IPS DF 4.7 (cell line): ENCODE data around the gene JHY.
A peak's percentile ranks its signal among the peaks of the same experiment; 100 is the strongest.
"Not testable (repeated sequence)": the region's sequence is repeated elsewhere in the genome, so short reads cannot be mapped to it uniquely, and the experiment has no call there.

Experiments used
- DNase-seq: peaks from one replicate; pipeline ENCODE4 v3.0.0-alpha.2; 2013; ENCODE audit warnings: low spot score; ENCODE audit errors: extremely low read depth

JHY gene

DNA sequence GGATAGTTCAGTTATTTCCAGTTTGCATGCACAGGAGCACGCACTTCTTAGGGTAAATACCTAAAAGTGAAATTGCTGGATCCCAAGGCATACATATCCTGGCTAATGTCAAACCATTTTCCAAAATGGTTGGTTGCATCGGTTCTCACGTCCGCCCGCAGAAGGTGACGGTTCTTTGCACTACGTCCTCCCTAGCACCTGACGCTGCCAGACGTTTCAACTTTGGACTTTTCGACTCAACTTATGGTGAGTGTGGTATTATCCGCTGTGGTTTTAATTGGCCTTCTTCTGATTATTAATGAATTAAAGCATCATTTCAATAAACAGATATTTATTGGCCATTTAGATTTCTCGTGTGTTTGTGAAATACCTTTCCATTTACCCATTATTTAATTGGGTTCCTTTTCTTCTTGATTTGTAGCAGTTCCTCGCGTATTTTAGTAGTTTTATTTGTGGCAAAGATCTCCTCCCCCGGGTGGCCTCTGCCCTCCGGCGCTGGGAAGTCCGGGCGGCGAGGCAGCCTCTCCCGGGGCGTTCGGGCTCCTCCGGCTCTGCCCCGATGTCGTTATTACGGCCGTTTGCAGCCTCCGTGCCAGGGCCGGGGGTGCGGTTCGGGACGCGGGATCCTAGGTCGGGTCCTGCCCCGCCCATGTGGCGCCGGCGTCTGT, at the start of gene JHY:
Gene JHY, plus strand, starts transcription at position 571 of the 668 bp plus-strand sequence. CDS start 3,091 bp downstream, outside the sequence.
- DNase-seq: no peak

DNA sequence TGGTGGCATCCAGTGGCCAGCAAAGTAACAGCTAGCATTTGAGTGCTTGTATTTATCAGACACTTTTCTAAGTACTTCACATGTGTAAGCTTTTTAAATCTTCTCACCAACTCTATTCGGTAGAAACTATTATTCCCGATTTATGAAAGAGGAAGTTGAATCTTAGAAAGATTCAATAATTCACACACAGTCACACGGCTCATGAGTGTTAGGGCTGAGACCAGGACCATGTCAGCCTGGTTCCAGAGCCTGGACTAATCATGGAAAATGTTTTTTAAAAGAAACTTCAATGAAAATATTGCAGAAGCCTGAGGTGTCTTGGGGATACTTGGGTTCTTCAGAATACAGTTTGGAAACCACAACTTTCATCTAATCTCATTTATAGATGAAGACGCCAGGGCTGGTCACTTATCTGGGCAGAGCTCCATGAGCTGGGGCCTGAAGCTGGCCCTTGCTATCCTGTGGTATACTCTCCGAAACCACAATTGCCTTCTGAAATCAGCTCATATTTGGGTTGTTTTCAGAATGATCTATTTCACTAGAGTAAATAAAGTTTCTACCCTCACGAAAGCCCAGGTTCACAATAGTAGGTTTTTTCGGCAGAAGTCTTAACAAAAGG, 48.6 kb upstream of the JHY start:
- no peak for DNase-seq

DNA sequence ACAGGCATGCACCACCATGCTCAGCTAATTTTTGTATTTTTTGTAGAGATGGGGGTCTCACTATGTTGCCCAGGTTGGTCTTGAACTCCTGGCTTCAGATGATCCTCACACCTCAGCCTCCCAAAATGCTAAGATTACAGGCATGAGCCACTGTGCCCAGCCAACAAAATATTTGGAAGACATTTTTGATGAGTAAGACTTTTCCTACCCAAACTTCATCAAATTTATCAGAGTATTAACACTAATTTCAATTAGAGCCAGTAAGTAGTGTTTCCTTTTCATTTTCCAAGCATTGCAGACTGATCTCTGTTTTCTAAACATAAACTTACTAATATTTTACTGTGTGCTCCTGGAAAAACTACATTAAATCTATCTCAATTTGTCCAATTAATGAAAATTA, 45.6 kb upstream of the JHY start:
- no peak for DNase-seq

DNA sequence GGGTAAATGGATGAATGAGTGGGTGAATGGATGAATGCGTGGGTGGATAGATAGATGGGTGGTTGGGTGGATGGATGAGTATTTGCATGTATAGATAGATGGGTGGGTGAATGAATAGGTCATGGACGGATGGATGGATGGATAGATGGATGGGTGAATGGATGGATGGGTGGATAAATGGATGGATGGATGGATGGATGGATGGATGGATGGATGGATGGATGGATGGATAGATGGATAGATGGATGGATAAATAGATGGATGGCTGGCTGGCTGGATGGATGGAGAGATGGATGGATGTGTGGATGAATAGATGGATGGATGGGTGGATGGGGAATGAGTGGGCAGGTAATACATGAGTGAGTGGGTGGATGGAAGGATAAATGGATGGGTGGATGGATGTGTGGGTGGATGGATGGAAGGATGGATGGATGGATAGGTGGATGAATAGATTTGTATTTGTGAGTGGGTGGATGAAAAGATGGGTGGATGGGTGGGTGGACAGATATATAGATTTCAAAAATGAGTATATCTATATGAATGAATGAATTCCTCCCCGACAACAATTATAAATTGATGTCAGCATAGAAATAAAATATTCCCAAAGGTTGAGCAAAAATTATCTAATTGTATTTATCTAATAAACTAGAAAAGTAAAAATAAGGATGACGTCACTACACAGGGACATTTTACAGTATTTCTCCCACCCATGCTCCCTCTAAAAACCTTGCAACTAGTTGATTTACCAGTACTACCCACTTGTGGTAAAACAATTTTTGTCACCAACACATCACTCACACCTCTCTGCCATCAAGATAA, 44.8 kb upstream of the JHY start:
- DNase-seq: no peak

DNA sequence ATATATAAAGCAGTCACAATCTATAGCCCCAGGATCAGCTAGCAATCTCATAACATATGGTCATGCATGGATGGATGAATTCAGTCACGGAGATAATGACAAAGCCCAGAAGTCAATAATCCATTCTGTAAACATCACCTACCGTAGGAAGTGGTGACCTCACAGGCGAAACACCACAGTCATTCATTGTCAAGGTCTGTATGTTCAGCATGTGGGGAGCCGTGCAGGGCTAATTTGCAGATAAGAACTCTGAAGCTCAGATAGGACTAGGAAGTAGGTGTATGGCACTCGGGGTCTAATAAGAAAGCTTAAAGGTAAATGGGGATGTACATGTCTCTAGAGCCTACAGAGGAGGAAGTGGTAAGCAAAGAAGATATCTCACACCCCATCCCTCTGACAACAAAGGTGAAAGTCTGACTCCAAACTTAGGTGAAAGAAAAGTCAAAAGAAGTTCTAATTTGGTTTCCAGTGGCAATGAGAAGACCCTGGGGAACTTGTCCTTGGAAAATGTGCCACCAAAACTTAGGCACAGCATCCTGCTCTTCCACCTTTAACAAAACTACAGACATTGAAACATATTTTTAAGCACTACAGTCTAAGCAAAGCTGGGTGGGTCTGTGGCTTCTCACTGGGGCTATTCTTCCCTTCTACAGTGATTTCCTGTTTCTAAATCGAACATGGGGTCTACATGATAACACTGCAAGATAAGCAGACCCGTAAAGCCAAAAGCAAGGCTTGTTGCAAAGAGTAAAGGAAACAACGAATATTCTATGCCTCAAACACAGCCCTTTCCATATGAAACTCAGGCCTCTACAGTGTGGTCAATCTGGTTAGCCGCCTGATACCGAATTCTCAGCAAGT, 39.0 kb upstream of the JHY start:
- DNase-seq: no peak

DNA sequence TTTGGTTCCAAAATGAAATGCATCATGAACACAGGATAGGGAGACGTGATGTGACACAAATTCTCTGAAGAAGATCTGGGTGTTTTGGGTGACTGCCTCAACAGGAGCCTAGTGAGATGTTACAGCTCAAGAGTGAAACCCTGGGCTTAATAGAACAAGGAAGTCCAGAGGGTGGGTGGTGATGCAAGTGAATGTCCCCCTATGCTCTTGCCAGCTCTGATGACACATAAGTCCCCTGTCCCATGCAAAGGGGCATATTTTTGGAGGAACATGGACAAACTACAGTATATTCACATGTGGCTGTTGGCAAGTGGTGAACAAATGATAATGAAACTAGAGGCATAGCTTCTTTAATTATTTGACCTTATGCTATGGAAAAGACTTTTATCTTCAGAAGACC, 35.1 kb upstream of the JHY start:
- no peak for DNase-seq

DNA sequence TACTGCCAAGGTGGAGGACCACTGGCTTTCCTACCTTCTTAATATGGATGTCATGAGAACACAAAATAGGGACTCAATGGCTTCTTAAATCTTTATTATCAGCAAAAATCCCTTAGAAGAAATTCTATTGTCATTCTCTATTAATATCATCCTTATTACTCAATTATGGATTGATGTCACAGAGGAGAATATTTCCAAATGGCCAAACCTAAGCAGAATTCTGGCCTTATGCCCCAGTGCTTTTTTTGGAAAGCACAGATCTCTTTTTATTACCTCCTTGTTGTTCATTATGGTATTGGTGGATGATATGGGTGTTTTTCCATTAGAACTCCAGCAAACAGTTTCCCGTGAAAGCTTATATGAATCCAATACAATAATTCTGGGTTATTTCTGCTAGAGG, 34.4 kb upstream of the JHY start:
- no peak for DNase-seq

DNA sequence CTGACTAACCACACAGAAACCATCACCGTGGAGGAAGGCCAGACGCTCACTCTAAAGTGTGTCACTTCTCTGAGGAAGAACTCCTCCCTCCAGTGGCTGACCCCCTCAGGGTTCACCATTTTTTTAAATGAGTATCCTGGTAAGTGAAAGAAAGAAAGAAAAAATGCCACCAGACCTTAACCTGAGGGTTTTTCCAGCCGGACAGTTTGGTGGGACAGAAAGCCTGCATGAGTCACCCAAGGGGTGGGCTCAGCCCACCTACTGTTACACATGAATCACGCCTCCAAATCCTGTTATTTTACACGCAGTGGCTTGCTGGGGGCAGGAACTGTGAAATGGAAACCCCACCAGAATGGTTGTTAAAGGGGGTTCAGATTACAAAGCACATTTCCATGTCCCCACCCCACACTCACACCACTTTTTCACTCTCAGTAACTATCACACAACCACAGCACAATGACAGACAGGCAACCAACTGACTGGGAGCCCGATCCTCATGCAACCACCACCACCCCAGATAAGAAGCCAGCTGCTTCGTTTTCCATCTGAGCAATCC, 32.4 kb upstream of the JHY start:
- DNase-seq: no peak

DNA sequence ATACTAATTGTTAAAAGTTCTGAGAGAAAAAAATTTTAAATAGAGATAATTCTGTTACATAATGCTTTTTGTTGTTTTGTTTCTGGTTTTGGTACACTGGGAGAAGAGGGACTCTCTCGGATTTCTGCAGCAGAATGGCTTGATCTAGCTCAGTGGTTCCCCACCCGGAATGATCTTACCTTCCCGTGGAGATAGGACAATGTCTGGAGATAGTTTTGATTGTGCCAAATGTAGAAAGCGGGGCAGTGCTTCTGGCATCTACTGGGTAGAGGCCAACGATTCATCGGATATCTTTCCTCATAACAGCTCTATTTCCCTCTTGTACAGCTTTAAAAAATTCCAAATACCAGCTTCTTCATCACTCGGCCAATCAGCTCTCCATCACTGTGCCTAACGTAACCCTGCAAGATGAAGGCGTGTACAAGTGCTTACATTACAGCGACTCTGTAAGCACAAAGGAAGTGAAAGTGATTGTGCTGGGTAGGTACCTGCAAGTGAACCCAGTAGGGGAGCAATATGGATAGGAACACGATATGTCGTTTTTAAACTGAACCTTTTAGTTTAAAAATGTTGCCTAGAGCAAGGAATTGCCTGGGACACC, 31.1 kb upstream of the JHY start:
- DNase-seq: no peak

DNA sequence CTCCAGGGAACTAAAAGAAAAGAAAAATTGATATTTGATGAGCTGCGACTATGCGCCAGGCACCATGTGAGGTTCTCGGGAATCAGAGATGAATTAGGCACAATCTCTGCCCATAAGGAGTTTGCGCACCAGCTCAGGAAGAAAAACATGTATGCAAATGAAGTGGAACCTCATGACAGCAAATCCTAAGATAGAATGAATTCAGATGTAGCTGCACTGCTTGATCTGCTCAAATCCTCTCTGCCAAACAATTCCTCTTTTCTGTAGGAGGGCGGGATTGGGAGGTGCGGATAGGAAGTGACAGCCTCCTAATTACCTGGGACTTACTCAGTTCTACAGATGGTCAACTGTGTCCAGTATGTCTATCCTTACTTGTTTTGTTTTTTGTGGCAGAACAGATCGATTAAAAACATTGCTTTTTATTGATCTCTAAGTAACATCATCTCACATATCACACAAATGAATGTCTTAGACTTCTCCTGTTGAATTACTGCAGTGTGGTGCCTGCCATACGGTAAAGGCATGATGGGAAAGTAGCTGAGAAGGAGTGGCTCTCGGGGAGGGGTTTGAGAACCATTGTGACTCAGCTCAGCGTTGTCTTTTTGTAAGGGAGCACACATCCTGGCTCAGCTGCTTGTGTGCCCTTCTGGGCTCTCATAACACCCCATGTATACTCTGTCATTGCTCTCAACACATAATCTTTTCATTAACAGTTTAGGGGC, 30.3 kb upstream of the JHY start:
- no peak for DNase-seq

DNA sequence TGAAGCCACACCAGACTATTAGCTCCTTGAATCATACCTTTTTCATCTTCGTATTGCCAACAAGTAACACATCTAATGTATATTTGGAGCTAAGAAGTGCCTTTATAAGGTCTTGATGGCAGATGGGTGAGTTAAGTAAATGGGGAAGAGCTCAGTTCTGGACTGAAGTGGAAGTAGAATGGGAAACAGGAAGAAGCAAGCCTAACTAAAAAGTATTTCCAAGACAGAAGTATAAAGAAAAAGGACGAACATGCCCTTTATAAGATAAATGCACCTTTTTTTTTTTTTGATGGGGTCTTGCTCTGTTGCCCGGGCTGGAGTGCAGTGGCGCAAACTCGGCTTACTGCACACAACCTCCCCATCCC, 29.8 kb upstream of the JHY start:
- DNase-seq: no peak

DNA sequence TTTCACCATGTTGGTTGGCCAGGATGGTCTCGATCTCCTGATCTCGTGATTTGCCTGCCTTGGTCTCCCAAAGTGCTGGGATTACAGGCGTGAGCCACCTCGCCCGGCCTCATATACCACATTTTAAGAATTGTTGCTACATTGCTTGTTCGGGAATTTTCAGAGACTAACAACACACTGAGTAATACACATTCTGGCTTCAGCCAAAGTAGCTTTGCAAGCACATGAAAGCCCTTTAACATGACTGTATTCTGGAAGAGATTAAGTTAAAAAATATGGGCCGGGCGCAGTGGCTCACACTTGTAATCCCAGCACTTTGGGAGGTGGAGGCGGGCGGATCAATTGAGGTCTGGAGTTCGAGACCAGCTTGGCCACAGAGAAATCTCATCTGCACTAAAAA, 29.3 kb upstream of the JHY start:
- DNase-seq: no peak

DNA sequence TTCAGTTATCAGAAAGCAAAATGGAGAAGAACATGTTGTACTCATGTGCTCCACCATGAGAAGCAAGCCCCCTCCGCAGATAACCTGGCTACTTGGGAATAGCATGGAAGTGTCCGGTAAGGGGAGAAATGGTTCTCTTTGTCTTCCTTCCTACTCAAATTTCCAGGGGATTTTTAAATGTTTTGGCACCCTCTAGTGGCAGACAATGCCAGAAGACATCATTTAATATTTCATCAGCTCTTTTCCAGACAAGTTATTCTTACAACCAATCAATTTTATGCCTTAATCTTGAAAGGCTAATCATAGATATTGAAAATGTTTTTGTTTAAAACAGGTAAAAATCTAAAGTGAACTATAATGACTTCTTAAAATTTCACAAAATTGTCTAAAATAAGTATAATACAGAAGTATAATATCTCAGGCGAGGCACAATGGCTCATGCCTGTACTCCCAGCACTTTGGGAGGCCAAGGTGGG, 28.6 kb upstream of the JHY start:
- DNase-seq: peak; percentile 75

DNA sequence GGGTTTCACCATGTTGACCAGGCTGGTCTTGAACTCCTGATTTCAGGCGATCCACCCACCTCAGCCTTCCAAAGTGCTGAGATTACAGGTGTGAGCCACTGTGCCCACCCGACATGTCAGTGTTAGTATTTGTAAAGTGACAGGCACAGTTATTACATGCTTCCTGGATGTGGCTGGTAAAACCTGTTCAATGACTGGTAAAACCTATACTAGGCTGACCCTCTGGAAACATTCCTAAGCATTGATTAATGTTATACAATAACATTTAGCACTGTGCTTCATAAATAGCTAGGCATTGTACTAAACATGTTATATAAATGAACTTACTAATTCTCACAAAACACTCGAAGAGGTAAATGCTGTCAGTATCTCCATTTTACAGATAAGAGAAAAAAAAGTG, 20.9 kb upstream of the JHY start:
- DNase-seq: no peak

DNA sequence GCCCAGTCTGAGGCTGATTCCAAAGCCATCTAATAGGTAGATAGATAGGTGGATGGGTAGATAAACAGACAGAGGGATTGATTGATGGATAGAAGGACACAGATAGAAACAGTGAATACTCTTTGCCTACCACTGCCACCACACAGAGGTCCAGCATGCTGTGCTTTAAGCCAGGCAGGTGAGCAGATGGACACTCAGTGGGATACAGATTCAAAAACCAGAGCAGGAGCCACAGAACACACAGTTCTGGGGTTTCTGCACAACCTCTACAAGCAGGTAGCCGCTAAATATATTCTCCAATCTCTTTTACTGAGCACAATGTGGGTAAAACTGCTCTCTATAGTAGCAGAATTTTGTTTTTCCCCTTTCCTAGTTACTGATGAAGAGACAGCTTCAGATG, 20.5 kb upstream of the JHY start:
- DNase-seq: no peak

DNA sequence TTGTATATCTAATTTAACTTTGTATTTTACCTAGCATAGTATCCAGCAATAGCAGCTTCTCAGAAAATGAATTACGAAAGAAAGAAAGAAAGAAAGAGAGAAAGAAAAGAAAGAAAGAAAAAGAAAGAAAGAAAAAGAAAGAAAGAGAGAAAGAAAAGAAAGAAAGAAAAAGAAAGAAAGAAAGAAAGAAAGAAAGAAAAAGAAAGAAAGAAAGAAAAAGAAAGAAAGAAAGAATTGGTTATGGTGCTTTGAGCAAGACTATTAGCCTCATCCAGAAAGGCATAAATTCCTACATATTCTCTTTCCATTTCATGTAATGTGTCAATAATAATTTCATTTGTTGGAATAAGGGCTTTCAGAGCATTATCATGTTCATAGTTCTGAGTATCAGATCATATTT, 19.4 kb upstream of the JHY start:
- not testable (repeated sequence) for DNase-seq

DNA sequence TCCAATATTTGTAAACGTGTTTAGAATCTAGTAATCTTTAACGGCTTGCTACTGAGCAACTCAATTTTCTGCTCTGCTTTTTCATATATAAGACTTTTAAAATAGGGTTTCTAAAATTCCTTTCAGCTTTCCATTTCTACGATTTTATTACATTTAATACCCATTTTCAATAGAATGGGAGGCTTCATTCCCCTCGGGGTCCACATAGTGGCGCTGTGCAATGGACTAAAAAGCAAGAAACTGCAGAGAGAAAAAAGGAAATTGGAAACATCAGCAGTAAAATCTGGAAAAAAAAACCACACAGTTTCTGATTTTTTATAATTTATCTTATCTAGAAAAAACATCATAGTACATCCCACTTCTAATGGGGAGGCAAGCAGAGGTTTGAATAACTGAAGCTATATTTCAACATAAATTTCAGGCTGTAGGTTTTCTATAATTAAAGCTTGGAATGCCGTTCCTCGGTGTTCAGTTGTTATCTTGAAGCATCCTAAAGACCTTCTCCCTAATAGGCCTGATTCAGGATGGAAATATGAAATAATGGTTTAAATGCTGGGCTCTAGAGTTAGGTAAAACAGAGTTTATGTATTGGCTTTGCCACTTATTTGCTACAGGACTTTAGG, 18.7 kb upstream of the JHY start:
- DNase-seq: no peak

DNA sequence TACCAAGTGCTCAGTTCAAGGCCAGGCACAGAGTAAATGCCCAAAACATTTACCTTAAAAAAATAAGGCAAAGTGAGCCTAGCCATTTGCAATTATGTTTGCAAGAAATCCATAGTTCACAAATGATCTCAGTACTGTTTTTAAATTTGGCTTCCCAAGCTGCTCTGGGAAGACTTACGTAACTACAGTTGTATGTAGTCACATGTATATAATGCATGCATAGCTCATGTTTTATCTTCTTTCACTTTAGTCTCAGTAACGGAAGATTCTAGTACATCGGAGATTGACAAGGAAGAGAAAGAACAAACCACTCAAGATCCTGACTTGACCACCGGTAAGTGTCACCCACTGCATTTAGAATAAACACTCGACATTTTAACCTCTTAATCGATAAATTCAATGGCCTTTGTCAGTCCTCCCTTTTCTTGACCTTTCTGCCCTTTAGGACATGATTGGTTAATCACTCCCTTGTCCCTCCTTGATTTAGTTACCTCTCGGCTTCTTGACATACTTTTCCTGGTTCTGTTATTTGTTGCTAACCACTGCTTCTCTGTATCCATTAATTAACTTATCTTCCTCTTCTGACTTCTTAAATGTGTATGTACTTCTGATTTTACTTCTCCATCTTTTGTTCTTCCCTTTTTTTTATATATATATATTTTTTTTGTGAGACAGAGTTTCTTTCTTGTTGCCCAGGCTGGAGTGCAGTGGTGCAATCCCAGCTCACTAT, 18.0 kb upstream of the JHY start:
- DNase-seq: no peak

DNA sequence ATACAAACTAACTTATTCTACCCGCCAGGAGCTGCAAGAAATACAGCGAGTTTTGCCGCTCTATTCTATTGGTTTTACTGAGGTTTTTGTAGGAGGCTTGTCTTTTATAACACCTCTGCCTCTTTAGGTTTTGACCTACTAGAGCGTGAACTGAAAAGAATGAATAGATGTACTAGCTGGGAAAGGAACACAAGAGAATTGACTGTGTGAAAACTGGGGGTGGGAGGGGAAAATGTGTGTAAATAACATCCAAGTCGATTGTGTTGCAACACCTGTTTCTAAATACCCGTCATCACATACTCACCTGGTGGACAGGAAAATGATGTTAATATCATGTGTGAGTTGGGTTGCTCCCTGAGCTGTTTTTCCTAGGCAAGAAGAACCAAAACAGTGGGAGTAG, 12.9 kb upstream of the JHY start:
- no peak for DNase-seq
